OCI-M1 (cell line): ENCODE measurements around the gene MRPL40.

ENCODE experiments used
- DNase-seq: peaks from one replicate; lab custom pipeline; 2025; lab: John Stamatoyannopoulos, UW

MRPL40 gene

GRCh38 chr22:19483481-19484244 lies 51.3 kb downstream of the MRPL40 start:
- DNase-seq, result no peak
